GM12878 (cell line): ENCODE measurements around the gene CDC14B. TPM values are rescaled to one million over a fixed set of nuclear protein-coding genes. Genes with fewer than 3 reads are reported as not detected.

Source experiments
- ATAC-seq: fragments of 200-7000 bp; cut with Tn5 transposase; 3 replicates; pipeline ENCODE4 v1.9.1; 2020; ENCODE audit warnings: mild to moderate bottlenecking, moderate library complexity
- BruUV-seq: library from RNA; stranded (reverse); fragments of 400-500 nt; replicated peaks from 2 replicates; lab custom pipeline; 2021; lab: Mats Ljungman, UMichigan
- CTCF ChIA-PET: fragments of 300-600 bp; sonication (Branson Sonifier 250); formaldehyde crosslinking; extraction: SDS; loops from one replicate; lab custom pipeline; 2021; ENCODE audit warnings: inconsistent platforms; lab: Yijun Ruan, JAX
- POLR2A ChIA-PET: fragments of 350-600 bp; formaldehyde crosslinking; extraction: SDS; loops from one replicate; lab custom pipeline; 2021; ENCODE audit warnings: inconsistent platforms; lab: Charles Lee
- RAD21 ChIA-PET: fragments of 300-600 bp; sonication (Branson Sonifier 250); formaldehyde crosslinking; loops from one replicate; lab custom pipeline; 2023; ENCODE audit warnings: antibody characterized with exemption; ENCODE audit not compliant: unreplicated experiment; lab: Charles Lee
- SMC1A ChIA-PET: fragments of 300-600 bp; sonication (Branson Sonifier 250); formaldehyde crosslinking; loops from one replicate; lab custom pipeline; 2023; ENCODE audit not compliant: unreplicated experiment, uncharacterized antibody; lab: Charles Lee
- DNase-seq: peaks from one replicate; pipeline ENCODE4 v3.0.0-alpha.2; 2011; ENCODE audit warnings: low read depth, low spot score
- FAIRE-seq: peaks from 3 replicates; lab custom pipeline; 2011; peaks lifted over from hg19 to GRCh38; lab: Jason Lieb, UNC
- H2AFZ ChIP-seq: 2 replicates; pipeline ENCODE4 v1.6.0; 2011; ENCODE audit warnings: low read depth, low read length, control low read depth; ENCODE audit not compliant: control insufficient read depth
- H3K27ac ChIP-seq: 2 replicates; pipeline ENCODE4 v1.5.1; 2011; ENCODE audit warnings: control low read depth; ENCODE audit not compliant: control insufficient read depth, insufficient read depth
- H3K27me3 ChIP-seq, 2 experiments: replicated peaks in 1 of 2; 2 replicates each; pipeline versions ENCODE4 v1.6.0 to v1.6.1; 2011; ENCODE audit warnings: low read length in 1 of 2; ENCODE audit not compliant: control insufficient read depth in 2 of 2, insufficient read depth in 2 of 2
- H3K36me3 ChIP-seq, 2 experiments: 2 replicates each; pipeline ENCODE4 v1.5.1; 2011; ENCODE audit warnings: low read length in 1 of 2; ENCODE audit not compliant: control insufficient read depth in 2 of 2, insufficient read depth in 2 of 2
- H3K4me1 ChIP-seq: 2 replicates; pipeline ENCODE4 v1.6.1; 2011; ENCODE audit warnings: mild to moderate bottlenecking, low read length, moderate library complexity, mixed read lengths; ENCODE audit not compliant: control insufficient read depth, insufficient read depth
- H3K4me2 ChIP-seq: 2 replicates; pipeline ENCODE4 v1.6.0; 2011; ENCODE audit warnings: control low read depth; ENCODE audit not compliant: control insufficient read depth, insufficient read depth
- H3K4me3 ChIP-seq: fragments of 200-600 bp; sonication (generic); 2 replicates; pipeline ENCODE4 v1.5.1; 2016
- H3K79me2 ChIP-seq: 2 replicates; pipeline ENCODE4 v1.6.0; 2011; ENCODE audit warnings: low read length; ENCODE audit not compliant: control insufficient read depth, insufficient read depth
- H3K9ac ChIP-seq: 2 replicates; pipeline ENCODE4 v1.8.0; 2011; ENCODE audit warnings: low read length, control low read depth, mixed read lengths; ENCODE audit not compliant: control insufficient read depth, insufficient read depth
- H3K9me3 ChIP-seq: replicated peaks from 3 replicates; pipeline ENCODE4 v1.5.1; 2011; ENCODE audit warnings: mild to moderate bottlenecking, low read length; ENCODE audit not compliant: control insufficient read depth, insufficient read depth
- H4K20me1 ChIP-seq: 2 replicates; pipeline ENCODE4 v1.6.0; 2011; ENCODE audit not compliant: control insufficient read depth, insufficient read depth
- RAD21 ChIP-seq: IDR thresholded peaks from 2 replicates; pipeline ENCODE4 v1.6.1; 2011; ENCODE audit warnings: mild to moderate bottlenecking, low read depth, low read length, moderate library complexity; ENCODE audit not compliant: insufficient read depth
- SMC3 ChIP-seq: IDR thresholded peaks from 2 replicates; pipeline ENCODE4 v1.6.1; 2011; ENCODE audit warnings: low read length, improper control_type of control experiment, borderline replicate concordance
- ZNF207 ChIP-seq: fragments of 450-650 bp; IDR thresholded peaks from 2 replicates; pipeline ENCODE4 v1.6.1; 2014; ENCODE audit warnings: antibody characterized with exemption, mild to moderate bottlenecking, borderline replicate concordance
- in situ Hi-C: fragments of 300-500 bp; cut with MboI; formaldehyde crosslinking; loops from 9 replicates; pipeline ENCODE4 v1.14.3; 2018; ENCODE audit warnings: mixed read lengths
- intact Hi-C: fragments of 100-400 bp; cut with micrococcal nuclease; formaldehyde crosslinking; loops from one replicate; pipeline ENCODE4 v1.14.2; 2022; ENCODE audit not compliant: unreplicated experiment
- polyA plus RNA-seq, 11 experiments: library from polyadenylated mRNA; depleted of rRNA in 4 of 11; unstranded in 6 of 11; stranded (reverse) in 5 of 11; fragments of >200 nt; fragmentation: Nextera tagmentation in 4 of 11; fragmentation: Illumina TruSeq in 1 of 11; extraction: Ambion mirVana in 4 of 11; extraction: Trizol in 1 of 11; gene quantifications; 1 replicate in 1 of 11; 2 replicates in 10 of 11; pipeline versions ENCODE4 v1.2.1 to v1.2.3, GENCODE V29; 2011 to 2016; ENCODE audit warnings: inconsistent platforms in 2 of 11, missing spikeins in 2 of 11, low read depth in 1 of 11
- total RNA-seq, 4 experiments: library from RNA; depleted of rRNA in 3 of 4; stranded (reverse); fragments of >200 nt in 3 of 4; fragmentation: Illumina TruSeq in 1 of 4; extraction: Trizol in 1 of 4; gene quantifications; 2 replicates each; pipeline versions ENCODE4 v1.2.1 to v1.2.3, GENCODE V29; 2013 to 2021
- TF ChIP-seq, protein P1 (sequence below), 3 experiments: IDR thresholded peaks in 2 of 3; conservative IDR thresholded peaks in 1 of 3; 2 replicates each; pipeline ENCODE4 v1.5.1; 2011; ENCODE audit warnings: low read depth in 3 of 3, low read length in 3 of 3, mild to moderate bottlenecking in 3 of 3, control low read depth in 2 of 3, moderate library complexity in 2 of 3, inconsistent platforms in 1 of 3, mixed read lengths in 1 of 3; ENCODE audit not compliant: control insufficient read depth in 2 of 3, insufficient read depth in 1 of 3; ENCODE audit errors: extremely low read depth in 1 of 3

The CDC14B gene
- total and polyA plus RNA-seq, 10 of the 15 experiments (the other 5 are each of a cell fraction or from before 2014, with no cell fraction given) = 3.7 to 11.7 (median 6.2) TPM

- FAIRE-seq (no peak), ATAC-seq (peak; percentile 39), DNase-seq (no peak)
- Histone ChIP-seq H3K79me2 (no peaks in the 10 kb centered on the region), H3K4me3 (no peak overlapping the region), H3K36me3 (no peaks in the 10 kb centered on the region), H3K4me1 (no peaks in the 10 kb centered on the region), H3K9ac (no peak overlapping the region), H3K9me3 (no peaks in the 10 kb centered on the region), H3K4me2 (no peak overlapping the region), H4K20me1 (no peaks in the 10 kb centered on the region), H3K27me3 (peaks cover 0 to 4% of the 10 kb centered on the region in 2 experiments; a peak in 1 of 4 replicates), H3K27ac (no peak overlapping the region), H2AFZ (no peak overlapping the region)
- ChIA-PET SMC1A (interaction anchor here (0.6 to 2.8 kb wide), 6 partner anchors 195 to 1518 kb away, joined by 3 to 13 read pairs (median 3); no protein-coding TSS in a partner anchor), RAD21 (no interaction called here), POLR2A (interaction anchor here (0.7 kb wide), 1 partner anchor 203 kb away, joined by 3 read pairs; no protein-coding TSS in a partner anchor), CTCF (interaction anchor here (0.7 to 3.9 kb wide), 4 partner anchors 209 to 326 kb away, joined by 4 to 31 read pairs (median 16); no protein-coding TSS in a partner anchor)
- intact Hi-C loops (loop anchor here (2.0 to 5.0 kb wide), 3 partner anchors 84 to 324 kb away; no protein-coding TSS in a partner anchor), in situ Hi-C loops (loop anchor here (5.0 kb wide), 2 partner anchors 204 to 324 kb away; no protein-coding TSS in a partner anchor)
- no TSS peak for BruUV-seq
- TF ChIP-seq SMC3 = peak; percentile 27; the same call in 1 of the 2 replicates
- peak; percentile 73 for TF ChIP-seq RAD21
- TF ChIP-seq, protein P1, sequence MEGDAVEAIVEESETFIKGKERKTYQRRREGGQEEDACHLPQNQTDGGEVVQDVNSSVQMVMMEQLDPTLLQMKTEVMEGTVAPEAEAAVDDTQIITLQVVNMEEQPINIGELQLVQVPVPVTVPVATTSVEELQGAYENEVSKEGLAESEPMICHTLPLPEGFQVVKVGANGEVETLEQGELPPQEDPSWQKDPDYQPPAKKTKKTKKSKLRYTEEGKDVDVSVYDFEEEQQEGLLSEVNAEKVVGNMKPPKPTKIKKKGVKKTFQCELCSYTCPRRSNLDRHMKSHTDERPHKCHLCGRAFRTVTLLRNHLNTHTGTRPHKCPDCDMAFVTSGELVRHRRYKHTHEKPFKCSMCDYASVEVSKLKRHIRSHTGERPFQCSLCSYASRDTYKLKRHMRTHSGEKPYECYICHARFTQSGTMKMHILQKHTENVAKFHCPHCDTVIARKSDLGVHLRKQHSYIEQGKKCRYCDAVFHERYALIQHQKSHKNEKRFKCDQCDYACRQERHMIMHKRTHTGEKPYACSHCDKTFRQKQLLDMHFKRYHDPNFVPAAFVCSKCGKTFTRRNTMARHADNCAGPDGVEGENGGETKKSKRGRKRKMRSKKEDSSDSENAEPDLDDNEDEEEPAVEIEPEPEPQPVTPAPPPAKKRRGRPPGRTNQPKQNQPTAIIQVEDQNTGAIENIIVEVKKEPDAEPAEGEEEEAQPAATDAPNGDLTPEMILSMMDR (IDR thresholded peaks at IDR 0.05 in 2 of 3, conservative IDR thresholded peaks at IDR 0.05 in 1 of 3; ENCODE audit: control insufficient read depth in 2 of 3, extremely low read depth in 1 of 3, insufficient read depth in 1 of 3, low read depth in 3 of 3, low read length in 3 of 3) = peak; percentile 35 to 64 (median 51); a peak in 5 of 6 replicates
- no peak for TF ChIP-seq ZNF207
These were observed 32.0 kb upstream of the CDC14B start for GRCh38 chr9:96651626-96652025.
